ENCODE measurements around the gene HSF4. TPM values are rescaled to one million over a fixed set of nuclear protein-coding genes. Genes with fewer than 3 reads are reported as not detected.
A peak's percentile ranks its signal among the peaks of the same experiment; 100 is the strongest.

HSF4 gene
- total RNA-seq, 1 experiment from 2014 or later: 38.6 TPM

Small RNA genes within 50 kb of the gene (microRNA-seq; reads per million reads assigned to microRNA genes)
- 47.7 reads per million, percentile 48 among the genes with 10 or more reads in this experiment for gene MIR328 (ENCODE audit: unreplicated experiment)

Other genes with a start within 250 kb of the HSF4 start
- gene CDH16, start 245.9 kb upstream of the HSF4 start, total RNA-seq (2021; ENCODE audit: unreplicated experiment): not detected
- 4.3 TPM for gene RRAD, start 239.2 kb upstream of the HSF4 start, total RNA-seq (2021; ENCODE audit: unreplicated experiment)
- gene CIAO2B, start 230.3 kb upstream of the HSF4 start, total RNA-seq (2021; ENCODE audit: unreplicated experiment): 96.6 TPM
- 26.3 TPM for gene CES2, start 229.2 kb upstream of the HSF4 start, total RNA-seq (2021; ENCODE audit: unreplicated experiment)
- not detected for gene CES3, start 203.5 kb upstream of the HSF4 start, total RNA-seq (2021; ENCODE audit: unreplicated experiment)
- 6.1 TPM for gene CES4A, start 176.2 kb upstream of the HSF4 start, total RNA-seq (2021; ENCODE audit: unreplicated experiment)
- 66.4 TPM for gene CBFB, start 135.6 kb upstream of the HSF4 start, total RNA-seq (2021; ENCODE audit: unreplicated experiment)
- 15.7 TPM for gene PHAF1, start 54.8 kb upstream of the HSF4 start, total RNA-seq (2021; ENCODE audit: unreplicated experiment)
- 11.5 TPM for gene B3GNT9, start 13.7 kb upstream of the HSF4 start, total RNA-seq (2021; ENCODE audit: unreplicated experiment)
- 18.5 TPM for gene TRADD, start 4.8 kb upstream of the HSF4 start, total RNA-seq (2021; ENCODE audit: unreplicated experiment)
- 17.8 TPM for gene FBXL8, start 4.8 kb upstream of the HSF4 start, total RNA-seq (2021; ENCODE audit: unreplicated experiment)
- gene NOL3, start 5.8 kb downstream of the HSF4 start, total RNA-seq (2021; ENCODE audit: unreplicated experiment): 27.9 TPM
- gene MATCAP1, start 19.2 kb downstream of the HSF4 start, total RNA-seq (2021; ENCODE audit: unreplicated experiment): 13.9 TPM
- 0.41 TPM for gene EXOC3L1, start 25.4 kb downstream of the HSF4 start, total RNA-seq (2021; ENCODE audit: unreplicated experiment)
- gene E2F4, start 27.4 kb downstream of the HSF4 start, total RNA-seq (2021; ENCODE audit: unreplicated experiment): 74.5 TPM
- gene ELMO3, start 34.4 kb downstream of the HSF4 start, total RNA-seq (2021; ENCODE audit: unreplicated experiment): 2.0 TPM
- gene TMEM208, start 62.4 kb downstream of the HSF4 start, total RNA-seq (2021; ENCODE audit: unreplicated experiment): 25.6 TPM
- 9.3 TPM for gene FHOD1, start 82.7 kb downstream of the HSF4 start, total RNA-seq (2021; ENCODE audit: unreplicated experiment)
- gene SLC9A5, start 84.2 kb downstream of the HSF4 start, total RNA-seq (2021; ENCODE audit: unreplicated experiment): 1.7 TPM
- 6.7 TPM for gene PLEKHG4, start 114.8 kb downstream of the HSF4 start, total RNA-seq (2021; ENCODE audit: unreplicated experiment)
- gene KCTD19, start 162.0 kb downstream of the HSF4 start, total RNA-seq (2021; ENCODE audit: unreplicated experiment): 0.62 TPM
- 0.54 TPM for gene LRRC36, start 162.1 kb downstream of the HSF4 start, total RNA-seq (2021; ENCODE audit: unreplicated experiment)
- 0.95 TPM for gene TPPP3, start 228.8 kb downstream of the HSF4 start, total RNA-seq (2021; ENCODE audit: unreplicated experiment)

Data from Panc1 (cell line).